K562 (cell line): ENCODE measurements around the gene CD151. TPM values are rescaled to one million over a fixed set of nuclear protein-coding genes. Genes with fewer than 3 reads are reported as not detected.
A peak's percentile ranks its signal among the peaks of the same experiment; 100 is the strongest.

Experiments used
- CTBP1 ChIP-seq: fragments of 450-650 bp; IDR thresholded peaks from 2 replicates; pipeline ENCODE4 v1.6.1; 2016; ENCODE audit warnings: borderline replicate concordance
- HIVEP1 ChIP-seq: fragments of 250-450 bp; sonication (Bioruptor Pico); IDR thresholded peaks from 2 replicates; pipeline ENCODE4 v1.4.0; 2020; ENCODE audit warnings: mild to moderate bottlenecking
- MAFG ChIP-seq: fragments of 450-650 bp; conservative IDR thresholded peaks from 2 replicates; pipeline ENCODE4 v1.6.1; 2016; ENCODE audit warnings: missing genetic modification characterization, missing compliant biosample characterization
- MEF2A ChIP-seq: IDR thresholded peaks from 2 replicates; pipeline ENCODE4 v1.6.1; 2011; ENCODE audit warnings: low read depth, mild to moderate bottlenecking, low read length, moderate library complexity; ENCODE audit not compliant: control insufficient read depth
- RBFOX2 ChIP-seq: fragments of 200-400 bp; formaldehyde crosslinking; IDR thresholded peaks from 2 replicates; pipeline ENCODE4 v1.6.1; 2017; ENCODE audit warnings: low read depth, mild to moderate bottlenecking, low read length, moderate library complexity
- SLC30A9 ChIP-seq: fragments of 250-450 bp; sonication (Bioruptor Pico); IDR thresholded peaks from 2 replicates; pipeline ENCODE4 v1.8.0; 2022; ENCODE audit warnings: mild to moderate bottlenecking, moderate library complexity
- SP2 ChIP-seq: IDR thresholded peaks from 2 replicates; pipeline ENCODE4 v1.6.1; 2011; ENCODE audit warnings: mild to moderate bottlenecking, low read depth, low read length, moderate library complexity; ENCODE audit not compliant: poor library complexity, severe bottlenecking; ENCODE audit errors: extremely low read depth
- TBP ChIP-seq: optimal IDR thresholded peaks from 2 replicates; pipeline ENCODE3; 2011; ENCODE audit warnings: low read depth, low read length, improper control_type of control experiment
- ZKSCAN3 ChIP-seq: fragments of 250-450 bp; sonication (Bioruptor Pico); IDR thresholded peaks from 2 replicates; pipeline ENCODE4 v1.4.0; 2020
- ZNF165 ChIP-seq: fragments of 250-450 bp; sonication (Bioruptor Pico); IDR thresholded peaks from 2 replicates; pipeline ENCODE4 v1.4.0; 2020; ENCODE audit warnings: borderline replicate concordance
- ZNF75A ChIP-seq: fragments of 450-650 bp; formaldehyde crosslinking; IDR thresholded peaks from 2 replicates; pipeline ENCODE4 v1.4.0; 2020; ENCODE audit warnings: mild to moderate bottlenecking
- polyA plus RNA-seq, 8 experiments: library from polyadenylated mRNA; depleted of rRNA in 4 of 8; stranded (reverse) in 5 of 8; unstranded in 3 of 8; fragments of >200 nt; fragmentation: Nextera tagmentation in 2 of 8; fragmentation: Illumina TruSeq in 1 of 8; extraction: Ambion mirVana in 2 of 8; extraction: Trizol in 1 of 8; gene quantifications; 2 replicates each; pipeline versions ENCODE4 v1.2.1 to v1.2.3, GENCODE V29; 2011 to 2014; ENCODE audit warnings: inconsistent platforms in 1 of 8, missing spikeins in 1 of 8
- total RNA-seq, 7 experiments: library from RNA; depleted of rRNA in 6 of 7; stranded (reverse); fragments of >200 nt in 6 of 7; fragmentation: Illumina TruSeq in 2 of 7; extraction: Trizol in 2 of 7; gene quantifications; 2 replicates each; pipeline versions ENCODE4 v1.2.1 to v1.2.3, GENCODE V29; 2011 to 2021; ENCODE audit warnings: low replicate concordance in 1 of 7
- TF ChIP-seq, protein P1 (sequence below), 2 experiments: fragments of 150-350 bp in 1 of 2; IDR thresholded peaks; 2 replicates each; pipeline ENCODE4 v1.6.1; 2012 to 2016; ENCODE audit warnings: low read depth in 2 of 2, low read length in 2 of 2, mild to moderate bottlenecking in 1 of 2, moderate library complexity in 1 of 2
- TF ChIP-seq, protein P2 (sequence below): IDR thresholded peaks from 2 replicates; pipeline ENCODE4 v1.6.1; 2011; ENCODE audit warnings: borderline replicate concordance, low read depth, mild to moderate bottlenecking, moderate library complexity, low read length; ENCODE audit not compliant: insufficient read depth, poor library complexity, severe bottlenecking
- TF ChIP-seq, protein P3 (sequence below): sonication (generic); formaldehyde crosslinking; IDR thresholded peaks from 2 replicates; pipeline ENCODE4 v1.9.0; 2022; ENCODE audit warnings: mild to moderate bottlenecking, missing genetic modification reagents
- TF ChIP-seq, protein P4 (sequence below): fragments of 450-650 bp; IDR thresholded peaks from 2 replicates; pipeline ENCODE4 v1.7.0; 2016; ENCODE audit warnings: borderline replicate concordance
- TF ChIP-seq, protein P5 (sequence below): IDR thresholded peaks from 3 replicates; pipeline ENCODE4 v1.6.1; 2011; ENCODE audit warnings: borderline replicate concordance, mild to moderate bottlenecking, moderate library complexity; ENCODE audit not compliant: insufficient read length; ENCODE audit errors: extremely low read depth

Gene CD151
- total and polyA plus RNA-seq, 9 of the 15 experiments (the other 6 are each of a cell fraction or from before 2014, with no cell fraction given): 2.3 to 187 (median 140) TPM

DNA sequence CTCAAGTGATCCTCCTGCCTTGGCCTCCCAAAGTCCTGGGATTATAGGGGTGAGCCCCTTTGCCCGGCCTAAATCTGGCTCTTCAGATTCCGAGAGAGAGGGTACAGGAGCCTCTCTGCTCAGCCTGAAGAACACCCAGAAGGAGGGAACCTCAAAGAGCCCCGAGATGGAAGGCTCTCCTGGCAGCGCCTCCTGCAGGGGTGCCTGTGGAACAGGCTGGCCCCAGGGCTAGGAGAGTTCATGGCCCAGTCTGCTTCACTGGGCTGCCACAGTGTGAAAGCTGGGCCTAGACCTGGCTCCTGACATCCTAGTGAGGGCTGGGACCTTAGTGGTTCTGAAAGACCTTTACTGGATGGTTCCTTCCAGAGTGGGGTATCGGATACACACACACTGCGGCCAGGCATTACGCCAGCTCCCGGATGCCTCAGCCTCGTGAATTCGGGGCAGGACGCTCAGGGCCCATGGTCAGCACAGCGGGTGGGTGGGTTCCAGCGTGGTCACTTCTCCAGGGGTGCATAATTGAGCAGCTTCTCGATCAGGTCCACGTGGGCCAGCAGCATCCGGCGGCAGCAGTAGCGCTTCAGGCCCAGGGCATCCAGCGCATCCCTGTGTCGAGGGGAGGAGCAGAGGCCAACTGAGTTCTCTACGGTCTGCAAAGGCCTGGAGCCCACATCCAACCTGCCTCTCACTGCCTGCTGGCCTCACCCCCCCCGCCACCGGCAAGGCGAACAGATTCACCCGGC is 7.3 kb downstream of the CD151 start (continued):
- TF ChIP-seq ZKSCAN3 (CRISPR knock-in tag) (no peak), ZNF75A (CRISPR knock-in tag) (no peak), ZNF165 (CRISPR knock-in tag) (no peak), MEF2A (no peak), SP2 (no peak), CTBP1 (no peak), HIVEP1 (CRISPR knock-in tag) (no peak), SLC30A9 (CRISPR knock-in tag) (no peak), RBFOX2 (peak; percentile 48; the same call in 1 of the 2 replicates), TBP (no peak), MAFG (tag) (no peak)
- TF ChIP-seq, protein P1, sequence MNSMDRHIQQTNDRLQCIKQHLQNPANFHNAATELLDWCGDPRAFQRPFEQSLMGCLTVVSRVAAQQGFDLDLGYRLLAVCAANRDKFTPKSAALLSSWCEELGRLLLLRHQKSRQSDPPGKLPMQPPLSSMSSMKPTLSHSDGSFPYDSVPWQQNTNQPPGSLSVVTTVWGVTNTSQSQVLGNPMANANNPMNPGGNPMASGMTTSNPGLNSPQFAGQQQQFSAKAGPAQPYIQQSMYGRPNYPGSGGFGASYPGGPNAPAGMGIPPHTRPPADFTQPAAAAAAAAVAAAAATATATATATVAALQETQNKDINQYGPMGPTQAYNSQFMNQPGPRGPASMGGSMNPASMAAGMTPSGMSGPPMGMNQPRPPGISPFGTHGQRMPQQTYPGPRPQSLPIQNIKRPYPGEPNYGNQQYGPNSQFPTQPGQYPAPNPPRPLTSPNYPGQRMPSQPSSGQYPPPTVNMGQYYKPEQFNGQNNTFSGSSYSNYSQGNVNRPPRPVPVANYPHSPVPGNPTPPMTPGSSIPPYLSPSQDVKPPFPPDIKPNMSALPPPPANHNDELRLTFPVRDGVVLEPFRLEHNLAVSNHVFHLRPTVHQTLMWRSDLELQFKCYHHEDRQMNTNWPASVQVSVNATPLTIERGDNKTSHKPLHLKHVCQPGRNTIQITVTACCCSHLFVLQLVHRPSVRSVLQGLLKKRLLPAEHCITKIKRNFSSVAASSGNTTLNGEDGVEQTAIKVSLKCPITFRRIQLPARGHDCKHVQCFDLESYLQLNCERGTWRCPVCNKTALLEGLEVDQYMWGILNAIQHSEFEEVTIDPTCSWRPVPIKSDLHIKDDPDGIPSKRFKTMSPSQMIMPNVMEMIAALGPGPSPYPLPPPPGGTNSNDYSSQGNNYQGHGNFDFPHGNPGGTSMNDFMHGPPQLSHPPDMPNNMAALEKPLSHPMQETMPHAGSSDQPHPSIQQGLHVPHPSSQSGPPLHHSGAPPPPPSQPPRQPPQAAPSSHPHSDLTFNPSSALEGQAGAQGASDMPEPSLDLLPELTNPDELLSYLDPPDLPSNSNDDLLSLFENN (IDR thresholded peaks at IDR 0.05; ENCODE audit: low read depth in 2 of 2, low read length in 2 of 2): peak in 1 of 2 experiments; percentile 45; a peak in 1 of 4 replicates
- TF ChIP-seq, protein P2, sequence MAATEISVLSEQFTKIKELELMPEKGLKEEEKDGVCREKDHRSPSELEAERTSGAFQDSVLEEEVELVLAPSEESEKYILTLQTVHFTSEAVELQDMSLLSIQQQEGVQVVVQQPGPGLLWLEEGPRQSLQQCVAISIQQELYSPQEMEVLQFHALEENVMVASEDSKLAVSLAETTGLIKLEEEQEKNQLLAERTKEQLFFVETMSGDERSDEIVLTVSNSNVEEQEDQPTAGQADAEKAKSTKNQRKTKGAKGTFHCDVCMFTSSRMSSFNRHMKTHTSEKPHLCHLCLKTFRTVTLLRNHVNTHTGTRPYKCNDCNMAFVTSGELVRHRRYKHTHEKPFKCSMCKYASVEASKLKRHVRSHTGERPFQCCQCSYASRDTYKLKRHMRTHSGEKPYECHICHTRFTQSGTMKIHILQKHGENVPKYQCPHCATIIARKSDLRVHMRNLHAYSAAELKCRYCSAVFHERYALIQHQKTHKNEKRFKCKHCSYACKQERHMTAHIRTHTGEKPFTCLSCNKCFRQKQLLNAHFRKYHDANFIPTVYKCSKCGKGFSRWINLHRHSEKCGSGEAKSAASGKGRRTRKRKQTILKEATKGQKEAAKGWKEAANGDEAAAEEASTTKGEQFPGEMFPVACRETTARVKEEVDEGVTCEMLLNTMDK: peak; percentile 69
- TF ChIP-seq, protein P3, sequence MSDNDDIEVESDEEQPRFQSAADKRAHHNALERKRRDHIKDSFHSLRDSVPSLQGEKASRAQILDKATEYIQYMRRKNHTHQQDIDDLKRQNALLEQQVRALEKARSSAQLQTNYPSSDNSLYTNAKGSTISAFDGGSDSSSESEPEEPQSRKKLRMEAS: no peak
- TF ChIP-seq, protein P4, sequence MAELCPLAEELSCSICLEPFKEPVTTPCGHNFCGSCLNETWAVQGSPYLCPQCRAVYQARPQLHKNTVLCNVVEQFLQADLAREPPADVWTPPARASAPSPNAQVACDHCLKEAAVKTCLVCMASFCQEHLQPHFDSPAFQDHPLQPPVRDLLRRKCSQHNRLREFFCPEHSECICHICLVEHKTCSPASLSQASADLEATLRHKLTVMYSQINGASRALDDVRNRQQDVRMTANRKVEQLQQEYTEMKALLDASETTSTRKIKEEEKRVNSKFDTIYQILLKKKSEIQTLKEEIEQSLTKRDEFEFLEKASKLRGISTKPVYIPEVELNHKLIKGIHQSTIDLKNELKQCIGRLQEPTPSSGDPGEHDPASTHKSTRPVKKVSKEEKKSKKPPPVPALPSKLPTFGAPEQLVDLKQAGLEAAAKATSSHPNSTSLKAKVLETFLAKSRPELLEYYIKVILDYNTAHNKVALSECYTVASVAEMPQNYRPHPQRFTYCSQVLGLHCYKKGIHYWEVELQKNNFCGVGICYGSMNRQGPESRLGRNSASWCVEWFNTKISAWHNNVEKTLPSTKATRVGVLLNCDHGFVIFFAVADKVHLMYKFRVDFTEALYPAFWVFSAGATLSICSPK: no peak
- TF ChIP-seq, protein P5, sequence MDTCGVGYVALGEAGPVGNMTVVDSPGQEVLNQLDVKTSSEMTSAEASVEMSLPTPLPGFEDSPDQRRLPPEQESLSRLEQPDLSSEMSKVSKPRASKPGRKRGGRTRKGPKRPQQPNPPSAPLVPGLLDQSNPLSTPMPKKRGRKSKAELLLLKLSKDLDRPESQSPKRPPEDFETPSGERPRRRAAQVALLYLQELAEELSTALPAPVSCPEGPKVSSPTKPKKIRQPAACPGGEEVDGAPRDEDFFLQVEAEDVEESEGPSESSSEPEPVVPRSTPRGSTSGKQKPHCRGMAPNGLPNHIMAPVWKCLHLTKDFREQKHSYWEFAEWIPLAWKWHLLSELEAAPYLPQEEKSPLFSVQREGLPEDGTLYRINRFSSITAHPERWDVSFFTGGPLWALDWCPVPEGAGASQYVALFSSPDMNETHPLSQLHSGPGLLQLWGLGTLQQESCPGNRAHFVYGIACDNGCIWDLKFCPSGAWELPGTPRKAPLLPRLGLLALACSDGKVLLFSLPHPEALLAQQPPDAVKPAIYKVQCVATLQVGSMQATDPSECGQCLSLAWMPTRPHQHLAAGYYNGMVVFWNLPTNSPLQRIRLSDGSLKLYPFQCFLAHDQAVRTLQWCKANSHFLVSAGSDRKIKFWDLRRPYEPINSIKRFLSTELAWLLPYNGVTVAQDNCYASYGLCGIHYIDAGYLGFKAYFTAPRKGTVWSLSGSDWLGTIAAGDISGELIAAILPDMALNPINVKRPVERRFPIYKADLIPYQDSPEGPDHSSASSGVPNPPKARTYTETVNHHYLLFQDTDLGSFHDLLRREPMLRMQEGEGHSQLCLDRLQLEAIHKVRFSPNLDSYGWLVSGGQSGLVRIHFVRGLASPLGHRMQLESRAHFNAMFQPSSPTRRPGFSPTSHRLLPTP: peak; percentile 4
